GM10266 (cell line): Measurements from ENCODE around the gene ELMO1.

ENCODE experiments used
- DNase-seq: peaks from one replicate; pipeline ENCODE4 v3.0.0; 2012; ENCODE audit errors: extremely low spot score
- TF ChIP-seq, protein P1 (sequence below): IDR thresholded peaks from 2 replicates; pipeline ENCODE4 v1.5.1; 2012; ENCODE audit warnings: mild to moderate bottlenecking, low read depth; ENCODE audit not compliant: control insufficient read depth, insufficient read depth; ENCODE audit errors: missing control alignments

Gene ELMO1

DNA sequence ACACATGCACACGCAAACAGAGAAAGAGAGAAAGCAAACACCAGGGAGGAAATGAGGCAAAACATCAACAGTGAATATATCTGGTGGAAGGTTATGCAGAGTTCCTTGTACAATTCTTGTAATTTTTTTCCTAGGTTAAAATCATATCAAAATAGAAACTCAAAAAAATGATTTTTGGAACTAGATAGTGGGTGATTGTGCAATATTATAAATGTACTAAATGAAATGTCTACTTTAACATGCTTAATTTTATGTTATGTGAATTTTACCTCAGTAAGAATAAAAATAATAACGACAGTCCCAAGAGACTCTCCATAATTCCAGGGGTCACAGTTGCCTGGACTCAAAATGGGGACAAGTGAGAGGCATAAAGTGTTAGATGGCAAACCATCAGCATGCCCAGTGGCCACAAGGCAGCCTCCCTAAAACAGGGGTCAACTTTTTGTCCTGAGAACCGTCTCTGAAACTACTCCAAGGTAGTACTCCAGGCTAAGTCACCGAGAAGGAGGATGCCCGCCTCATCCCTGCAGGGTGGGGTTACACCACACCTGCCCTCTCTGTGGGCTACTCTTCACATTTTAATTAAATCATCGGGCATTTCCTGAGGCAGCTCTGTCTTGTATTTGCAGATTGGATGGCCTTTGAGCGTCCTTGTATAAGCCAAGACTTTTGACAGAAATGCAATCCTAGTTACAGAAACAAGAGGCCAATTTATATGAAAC is 267.7 kb downstream of the ELMO1 start:
- TF ChIP-seq, protein P1, sequence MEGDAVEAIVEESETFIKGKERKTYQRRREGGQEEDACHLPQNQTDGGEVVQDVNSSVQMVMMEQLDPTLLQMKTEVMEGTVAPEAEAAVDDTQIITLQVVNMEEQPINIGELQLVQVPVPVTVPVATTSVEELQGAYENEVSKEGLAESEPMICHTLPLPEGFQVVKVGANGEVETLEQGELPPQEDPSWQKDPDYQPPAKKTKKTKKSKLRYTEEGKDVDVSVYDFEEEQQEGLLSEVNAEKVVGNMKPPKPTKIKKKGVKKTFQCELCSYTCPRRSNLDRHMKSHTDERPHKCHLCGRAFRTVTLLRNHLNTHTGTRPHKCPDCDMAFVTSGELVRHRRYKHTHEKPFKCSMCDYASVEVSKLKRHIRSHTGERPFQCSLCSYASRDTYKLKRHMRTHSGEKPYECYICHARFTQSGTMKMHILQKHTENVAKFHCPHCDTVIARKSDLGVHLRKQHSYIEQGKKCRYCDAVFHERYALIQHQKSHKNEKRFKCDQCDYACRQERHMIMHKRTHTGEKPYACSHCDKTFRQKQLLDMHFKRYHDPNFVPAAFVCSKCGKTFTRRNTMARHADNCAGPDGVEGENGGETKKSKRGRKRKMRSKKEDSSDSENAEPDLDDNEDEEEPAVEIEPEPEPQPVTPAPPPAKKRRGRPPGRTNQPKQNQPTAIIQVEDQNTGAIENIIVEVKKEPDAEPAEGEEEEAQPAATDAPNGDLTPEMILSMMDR, result no peak
- DNase-seq, result no peak

GRCh38 chr7:37176079-37176478 is 272.6 kb downstream of the ELMO1 start:
- DNase-seq, result no peak
- TF ChIP-seq, protein P1, result no peak

- DNase-seq, result no peak
- TF ChIP-seq, protein P1, result no peak
Measured at GRCh38 chr7:37174460-37174859, 274.2 kb downstream of the ELMO1 start.

- TF ChIP-seq, protein P1, result no peak
- no peak for DNase-seq
Measured at GRCh38 chr7:37173670-37174069, 275.0 kb downstream of the ELMO1 start.

- TF ChIP-seq, protein P1, result no peak
Measured at GRCh38 chr7:37162106-37162505, 286.6 kb downstream of the ELMO1 start.

GRCh38 chr7:37160656-37161055 is 288.0 kb downstream of the ELMO1 start:
- DNase-seq, result no peak
- TF ChIP-seq, protein P1, result no peak

More at GRCh38 chr7:37162106-37162505, 286.6 kb downstream of the ELMO1 start:
- no peak for DNase-seq

DNA sequence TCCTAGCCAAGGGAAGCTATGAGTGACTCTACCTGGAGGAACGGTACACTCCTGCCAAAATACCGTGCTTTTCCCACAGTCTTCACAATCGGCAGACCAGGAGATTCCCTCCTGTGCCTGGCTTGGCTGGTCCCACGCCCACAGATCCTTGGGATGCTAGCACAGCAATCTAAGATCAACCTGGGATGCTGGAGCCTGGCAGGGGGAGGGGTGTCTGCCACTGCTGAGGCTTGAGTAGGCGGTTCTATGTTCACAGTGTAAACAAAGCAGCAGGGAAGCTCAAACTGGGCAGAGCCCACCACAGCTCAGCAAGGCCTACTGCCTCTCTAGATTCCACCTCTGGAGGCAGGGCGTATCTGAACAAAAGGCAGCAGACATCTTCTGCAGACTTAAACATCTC is 295.3 kb downstream of the ELMO1 start:
- TF ChIP-seq, protein P1, result no peak

More for the DNA sequence above, 295.3 kb downstream of the ELMO1 start:
- DNase-seq, result no peak
